ENCODE data around the gene HECA.
A peak's percentile ranks its signal among the peaks of the same experiment; 100 is the strongest.
"Not testable (repeated sequence)": the region's sequence is repeated elsewhere in the genome, so short reads cannot be mapped to it uniquely, and the experiment has no call there.

HECA gene

DNA sequence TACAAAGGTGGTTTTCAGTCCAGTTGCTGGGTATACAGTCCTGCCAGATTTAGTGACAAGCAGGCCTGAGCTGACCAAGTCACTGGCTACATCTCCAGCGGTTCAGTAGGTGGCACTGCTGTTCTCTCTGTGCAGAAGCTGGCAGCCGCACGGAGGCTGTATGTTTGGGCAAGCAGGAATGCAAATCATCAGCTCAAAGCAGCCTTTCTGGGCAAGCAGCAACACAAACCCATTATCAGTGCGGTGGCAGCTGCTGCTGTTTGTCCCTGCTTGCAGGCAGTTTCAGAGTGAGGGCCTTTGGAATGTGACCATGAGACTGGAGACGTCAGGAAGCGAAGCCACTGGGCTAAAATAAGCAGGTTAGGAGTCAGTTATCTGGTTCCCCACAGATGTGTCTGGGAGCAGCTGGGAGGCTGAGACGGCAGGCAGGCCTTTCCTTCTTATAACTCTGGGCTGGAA is 84.4 kb downstream of the HECA start:
- H3K27me3 ChIP-seq (replicated peaks; ENCODE audit: control insufficient read depth, insufficient read depth, low read length): no peaks in the 10 kb centered on the region
- H3K4me3 ChIP-seq (replicated peaks; ENCODE audit: low read depth, low read length): no peak overlapping the region
- TF ChIP-seq, protein P1, sequence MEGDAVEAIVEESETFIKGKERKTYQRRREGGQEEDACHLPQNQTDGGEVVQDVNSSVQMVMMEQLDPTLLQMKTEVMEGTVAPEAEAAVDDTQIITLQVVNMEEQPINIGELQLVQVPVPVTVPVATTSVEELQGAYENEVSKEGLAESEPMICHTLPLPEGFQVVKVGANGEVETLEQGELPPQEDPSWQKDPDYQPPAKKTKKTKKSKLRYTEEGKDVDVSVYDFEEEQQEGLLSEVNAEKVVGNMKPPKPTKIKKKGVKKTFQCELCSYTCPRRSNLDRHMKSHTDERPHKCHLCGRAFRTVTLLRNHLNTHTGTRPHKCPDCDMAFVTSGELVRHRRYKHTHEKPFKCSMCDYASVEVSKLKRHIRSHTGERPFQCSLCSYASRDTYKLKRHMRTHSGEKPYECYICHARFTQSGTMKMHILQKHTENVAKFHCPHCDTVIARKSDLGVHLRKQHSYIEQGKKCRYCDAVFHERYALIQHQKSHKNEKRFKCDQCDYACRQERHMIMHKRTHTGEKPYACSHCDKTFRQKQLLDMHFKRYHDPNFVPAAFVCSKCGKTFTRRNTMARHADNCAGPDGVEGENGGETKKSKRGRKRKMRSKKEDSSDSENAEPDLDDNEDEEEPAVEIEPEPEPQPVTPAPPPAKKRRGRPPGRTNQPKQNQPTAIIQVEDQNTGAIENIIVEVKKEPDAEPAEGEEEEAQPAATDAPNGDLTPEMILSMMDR (IDR thresholded peaks at IDR 0.05; ENCODE audit: insufficient read depth, low read length, poor library complexity, severe bottlenecking): peak; percentile 93
- peak; percentile 41 for DNase-seq (ENCODE audit: extremely low read depth, insufficient read length)
- no peaks in the 10 kb centered on the region for H3K36me3 ChIP-seq (ENCODE audit: control insufficient read depth, insufficient read depth, low read length)

DNA sequence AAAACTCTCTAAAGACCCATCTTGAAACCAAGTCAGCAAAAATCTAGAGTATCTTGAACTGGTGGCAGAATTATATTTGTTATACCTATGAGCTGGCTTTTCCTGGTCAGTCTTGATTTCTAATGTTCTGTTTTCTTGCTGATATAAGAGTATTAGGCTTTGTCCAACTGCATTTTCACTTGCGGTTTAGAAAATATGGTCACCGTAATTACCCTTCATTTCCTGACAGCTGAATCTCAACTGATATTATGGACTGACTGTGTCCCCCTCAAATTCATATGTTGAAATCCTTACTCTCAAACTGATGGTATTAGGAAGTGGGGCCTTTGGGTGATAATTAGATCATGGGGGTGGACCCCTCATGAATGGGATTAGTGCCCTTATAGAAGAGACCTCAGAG is 84.9 kb downstream of the HECA start:
- TF ChIP-seq, protein P1 (IDR thresholded peaks at IDR 0.05; ENCODE audit: insufficient read depth, low read length, poor library complexity, severe bottlenecking): no peak
- no peak overlapping the region for H3K4me3 ChIP-seq (replicated peaks; ENCODE audit: low read depth, low read length)

DNA sequence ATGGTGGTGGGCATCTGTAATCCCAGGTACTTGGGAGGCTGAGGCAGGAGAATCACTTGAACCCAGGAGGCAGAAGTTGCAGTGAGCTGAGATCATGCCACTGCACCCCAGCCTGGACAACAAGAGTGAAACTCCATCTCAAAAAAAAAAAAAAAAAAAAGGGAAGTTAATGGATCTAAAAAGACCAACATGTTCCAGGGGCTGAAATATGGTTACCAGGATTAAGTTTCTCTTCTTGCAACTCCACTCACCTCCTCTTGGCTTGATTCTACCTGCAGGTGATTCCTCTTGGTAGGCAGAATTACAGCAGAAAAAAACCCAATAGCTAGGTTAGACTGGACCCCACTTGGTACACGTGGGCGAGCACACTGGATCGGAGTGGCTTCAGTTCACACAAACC is 93.5 kb downstream of the HECA start:
- not testable (repeated sequence) for H3K27me3 ChIP-seq (replicated peaks; ENCODE audit: control insufficient read depth, insufficient read depth, low read length); DNase-seq (ENCODE audit: extremely low read depth, insufficient read length); H3K36me3 ChIP-seq (ENCODE audit: control insufficient read depth, insufficient read depth, low read length); H3K4me3 ChIP-seq (replicated peaks; ENCODE audit: low read depth, low read length)

More for the DNA sequence above, 84.9 kb downstream of the HECA start:
- Histone ChIP-seq H3K36me3 (ENCODE audit: control insufficient read depth, insufficient read depth, low read length) (no peaks in the 10 kb centered on the region), H3K27me3 (replicated peaks; ENCODE audit: control insufficient read depth, insufficient read depth, low read length) (no peaks in the 10 kb centered on the region)
- DNase-seq (ENCODE audit: extremely low read depth, insufficient read length): no peak

Measured in GM06990 (cell line).